Breast epithelium (tissue), 4 donors: Measurements from ENCODE around the gene TMSB15B. TPM values are rescaled to one million over a fixed set of nuclear protein-coding genes. Genes with fewer than 3 reads are reported as not detected.
"Not testable (repeated sequence)": the region's sequence is repeated elsewhere in the genome, so short reads cannot be mapped to it uniquely, and the experiment has no call there.

Source experiments
- DNase-seq, 2 donors: peaks; one replicate each; pipeline ENCODE4 v3.0.0-alpha.2; 2019; ENCODE audit warnings: low spot score in 2 of 2
- H3K27ac ChIP-seq, 2 donors: fragments of 200-600 bp; sonication (generic) in 1 of 2; one replicate each; pipeline ENCODE4 v1.5.1; 2016 to 2019; ENCODE audit warnings: mild to moderate bottlenecking in 1 of 2
- H3K27me3 ChIP-seq, 2 donors: fragments of 200-600 bp; sonication (generic) in 1 of 2; one replicate each; pipeline versions ENCODE4 v1.5.1 to v1.6.0; 2017 to 2019; ENCODE audit warnings: control low read depth in 1 of 2, mild to moderate bottlenecking in 1 of 2
- H3K36me3 ChIP-seq: fragments of 200-600 bp; one replicate; pipeline ENCODE4 v1.5.1; 2019
- H3K4me1 ChIP-seq, 2 donors: fragments of 200-600 bp; sonication (generic); one replicate each; pipeline ENCODE4 v1.5.1; 2016 to 2019; ENCODE audit warnings: control low read depth in 1 of 2
- H3K4me3 ChIP-seq, 3 donors: fragments of 200-600 bp; sonication (generic); 1 replicate in 2 of 3; 2 replicates in 1 of 3; pipeline ENCODE4 v1.5.1; 2016 to 2019; ENCODE audit warnings: mild to moderate bottlenecking in 3 of 3, moderate library complexity in 2 of 3
- H3K9me3 ChIP-seq, 2 donors: fragments of 200-600 bp; sonication (generic) in 1 of 2; one replicate each; pipeline ENCODE4 v1.5.1; 2016 to 2019; ENCODE audit warnings: control low read depth in 1 of 2
- POLR2A ChIP-seq: fragments of 450-650 bp; IDR thresholded peaks from one replicate; pipeline ENCODE4 v1.6.1; 2016; ENCODE audit warnings: antibody characterized with exemption, mild to moderate bottlenecking, moderate library complexity
- POLR2AphosphoS5 ChIP-seq, 3 donors: sonication (generic); formaldehyde crosslinking; IDR thresholded peaks; one replicate each; pipeline ENCODE4 v1.6.1; 2017; ENCODE audit warnings: antibody characterized with exemption in 3 of 3
- intact Hi-C: fragments of 100-400 bp; cut with DNase I; formaldehyde crosslinking; loops from one replicate; pipeline ENCODE4 v1.15.1; 2023; ENCODE audit warnings: low total_unique reads
- total RNA-seq, 3 donors: library from RNA; depleted of rRNA; stranded (reverse); fragments of >200 nt; gene quantifications; one replicate each; pipeline ENCODE4 v1.1.0, GENCODE V29; 2016
- TF ChIP-seq, protein P1 (sequence below), 3 donors: fragments of 450-650 bp; IDR thresholded peaks; one replicate each; pipeline ENCODE4 v1.5.1; 2016 to 2017; ENCODE audit warnings: antibody characterized with exemption in 3 of 3, mild to moderate bottlenecking in 3 of 3, moderate library complexity in 3 of 3

TMSB15B gene
- total RNA-seq, 3 donors from 2014 or later: 5.6 to 9.5 (median 5.6) TPM

DNA sequence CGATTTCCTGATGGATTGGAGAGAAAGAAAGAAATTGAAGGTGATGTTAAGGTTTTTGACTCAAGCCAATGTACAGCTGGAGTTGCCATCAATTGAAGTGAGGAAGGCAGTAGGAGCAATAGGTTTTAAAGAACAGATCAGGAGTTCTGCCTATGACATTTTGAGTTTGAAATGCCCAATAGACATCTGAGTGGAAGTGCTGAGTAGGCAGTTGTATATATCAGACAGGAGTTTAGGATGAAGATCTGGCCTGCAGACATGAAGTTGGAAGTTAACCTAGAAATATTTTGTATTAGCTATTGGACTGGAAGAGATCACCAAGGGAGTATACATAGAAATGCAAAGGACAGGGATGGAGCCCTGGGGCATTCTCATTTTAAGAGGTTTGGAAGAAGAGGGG is 12.9 kb upstream of the TMSB15B start:
- Histone ChIP-seq H3K4me1 (no peaks in the 10 kb centered on the region), H3K27me3 (peaks cover 0 to 45% of the 10 kb centered on the region in 2 donors), H3K4me3 (no peak overlapping the region), H3K27ac (no peak overlapping the region), H3K36me3 (no peaks in the 10 kb centered on the region), H3K9me3 (no peaks in the 10 kb centered on the region)
- TF ChIP-seq, protein P1, sequence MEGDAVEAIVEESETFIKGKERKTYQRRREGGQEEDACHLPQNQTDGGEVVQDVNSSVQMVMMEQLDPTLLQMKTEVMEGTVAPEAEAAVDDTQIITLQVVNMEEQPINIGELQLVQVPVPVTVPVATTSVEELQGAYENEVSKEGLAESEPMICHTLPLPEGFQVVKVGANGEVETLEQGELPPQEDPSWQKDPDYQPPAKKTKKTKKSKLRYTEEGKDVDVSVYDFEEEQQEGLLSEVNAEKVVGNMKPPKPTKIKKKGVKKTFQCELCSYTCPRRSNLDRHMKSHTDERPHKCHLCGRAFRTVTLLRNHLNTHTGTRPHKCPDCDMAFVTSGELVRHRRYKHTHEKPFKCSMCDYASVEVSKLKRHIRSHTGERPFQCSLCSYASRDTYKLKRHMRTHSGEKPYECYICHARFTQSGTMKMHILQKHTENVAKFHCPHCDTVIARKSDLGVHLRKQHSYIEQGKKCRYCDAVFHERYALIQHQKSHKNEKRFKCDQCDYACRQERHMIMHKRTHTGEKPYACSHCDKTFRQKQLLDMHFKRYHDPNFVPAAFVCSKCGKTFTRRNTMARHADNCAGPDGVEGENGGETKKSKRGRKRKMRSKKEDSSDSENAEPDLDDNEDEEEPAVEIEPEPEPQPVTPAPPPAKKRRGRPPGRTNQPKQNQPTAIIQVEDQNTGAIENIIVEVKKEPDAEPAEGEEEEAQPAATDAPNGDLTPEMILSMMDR (IDR thresholded peaks at IDR 0.05): no peak
- TF ChIP-seq POLR2AphosphoS5 (IDR thresholded peaks at IDR 0.05): no peak
- no peak for TF ChIP-seq POLR2A
- intact Hi-C loops: no loop called here
- no peak for DNase-seq

DNA sequence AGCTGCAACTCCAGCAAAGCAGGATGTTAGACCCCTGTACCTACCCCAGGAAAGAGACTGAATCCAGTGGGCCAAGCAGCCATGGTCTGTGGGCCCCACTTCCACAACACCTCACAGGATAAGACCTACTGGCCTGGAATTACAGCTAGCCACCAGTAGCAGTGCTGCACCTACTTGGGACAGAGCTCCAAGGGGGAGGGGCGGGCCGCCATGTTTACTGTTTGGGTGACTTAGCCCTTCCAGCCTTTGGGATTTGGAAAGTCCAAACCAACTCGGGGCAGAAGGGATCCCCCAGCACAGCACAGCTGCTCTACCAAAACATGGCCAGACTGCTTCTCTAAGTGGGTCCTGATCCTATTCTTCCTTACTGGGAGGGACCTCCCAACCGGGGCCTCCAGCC is 9.1 kb upstream of the TMSB15B start:
- Histone ChIP-seq H3K4me1 (no peaks in the 10 kb centered on the region), H3K27me3 (peaks cover 3 to 29% of the 10 kb centered on the region in 2 donors), H3K4me3 (no peak overlapping the region), H3K9me3 (no peaks in the 10 kb centered on the region), H3K27ac (no peak overlapping the region), H3K36me3 (no peaks in the 10 kb centered on the region)
- intact Hi-C loops: no loop called here
- DNase-seq: no peak
- no peak for TF ChIP-seq POLR2A
- TF ChIP-seq, protein P1 (IDR thresholded peaks at IDR 0.05): no peak
- TF ChIP-seq POLR2AphosphoS5 (IDR thresholded peaks at IDR 0.05): no peak

DNA sequence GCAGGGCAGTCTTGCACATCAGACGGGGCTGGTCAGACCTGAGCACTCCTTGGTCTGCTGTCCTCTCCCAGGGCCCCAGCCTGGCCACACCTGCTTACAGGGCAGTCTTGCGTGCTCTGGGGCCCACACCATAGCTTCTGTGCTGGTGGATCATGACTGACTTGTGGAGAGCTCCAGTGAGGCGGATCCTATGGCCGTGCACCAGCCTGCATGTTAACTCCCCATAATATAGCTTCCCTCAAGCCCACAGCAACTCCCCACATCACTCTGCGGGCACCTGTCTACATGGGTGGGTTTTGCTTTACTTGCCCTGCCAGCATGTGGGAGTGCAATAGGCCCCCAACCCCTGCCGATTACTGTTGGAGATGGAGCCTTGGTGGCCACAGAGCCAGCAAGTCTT is 8.2 kb upstream of the TMSB15B start:
- Histone ChIP-seq H3K27me3 (peaks cover 3 to 29% of the 10 kb centered on the region in 2 donors), H3K4me1 (no peaks in the 10 kb centered on the region), H3K27ac (no peak overlapping the region), H3K9me3 (no peaks in the 10 kb centered on the region), H3K36me3 (no peaks in the 10 kb centered on the region), H3K4me3 (no peak overlapping the region)
- intact Hi-C loops: no loop called here
- TF ChIP-seq, protein P1 (IDR thresholded peaks at IDR 0.05): no peak
- TF ChIP-seq POLR2AphosphoS5 (IDR thresholded peaks at IDR 0.05) (no peak), POLR2A (no peak)
- no peak for DNase-seq

DNA sequence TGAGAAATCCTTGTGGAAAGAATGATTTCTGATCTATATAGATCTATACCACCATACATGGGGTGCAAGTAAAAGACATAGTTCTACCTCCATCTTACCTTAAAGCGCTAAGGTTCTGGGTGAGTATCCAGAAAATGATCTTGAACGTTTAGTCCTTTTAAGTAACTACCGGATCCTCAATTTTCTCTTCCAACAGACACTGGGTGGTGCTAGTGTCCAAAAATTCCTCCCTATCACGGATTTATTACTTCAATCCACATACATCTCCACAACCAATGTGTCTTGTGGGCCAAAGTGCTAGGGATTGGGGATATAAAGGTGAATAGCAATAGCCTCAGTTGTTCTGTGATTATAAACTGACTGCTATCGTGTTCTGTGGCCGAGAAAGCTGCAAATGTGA is 1.8 kb upstream of the TMSB15B start:
- H3K36me3 ChIP-seq, H3K27ac ChIP-seq, H3K4me3 ChIP-seq, intact Hi-C loops, H3K4me1 ChIP-seq, H3K9me3 ChIP-seq, H3K27me3 ChIP-seq, DNase-seq: not testable (repeated sequence)

DNA sequence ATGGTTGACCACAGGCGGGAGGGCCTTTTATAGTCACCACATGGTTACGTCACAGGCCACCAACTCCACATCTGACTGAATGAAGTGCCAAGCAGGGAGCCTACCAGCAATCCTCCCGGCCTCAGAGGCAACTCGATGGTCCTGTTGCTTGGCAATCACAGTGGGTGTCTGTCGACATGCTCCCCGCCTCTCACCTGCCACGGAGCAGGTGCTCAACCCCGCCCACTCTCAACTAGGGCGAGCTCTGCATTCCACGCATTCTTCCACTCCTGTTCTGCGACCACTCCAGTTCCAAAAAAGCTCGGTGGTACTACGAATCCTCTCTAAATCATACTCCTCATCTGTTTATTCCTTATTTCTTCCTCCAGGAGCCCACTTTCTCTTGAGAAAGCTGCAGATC is 21.1 kb downstream of the TMSB15B start:
- intact Hi-C loops, H3K27me3 ChIP-seq, H3K4me1 ChIP-seq, H3K9me3 ChIP-seq, H3K36me3 ChIP-seq, DNase-seq, H3K27ac ChIP-seq, H3K4me3 ChIP-seq: not testable (repeated sequence)

DNA sequence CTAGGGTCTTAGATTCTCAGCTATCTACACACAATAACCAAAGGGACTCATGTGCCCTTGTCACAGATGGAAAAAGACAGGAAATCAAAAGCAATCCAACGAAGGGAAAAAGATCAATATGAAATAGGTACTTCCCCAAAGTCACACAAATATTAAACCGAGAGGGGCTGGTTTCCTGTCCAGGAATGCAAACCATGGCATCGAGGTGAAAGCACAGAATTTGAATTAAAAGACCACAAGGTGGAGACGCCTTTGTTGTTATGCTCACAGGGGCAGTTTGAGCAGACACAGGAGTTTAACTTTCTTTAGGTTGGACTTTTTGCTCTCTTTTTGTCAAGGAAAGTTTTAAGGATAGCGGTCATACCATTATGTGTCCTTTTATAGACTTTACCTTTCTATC is 36.8 kb downstream of the TMSB15B start:
- Histone ChIP-seq H3K4me1 (no peaks in the 10 kb centered on the region), H3K9me3 (no peaks in the 10 kb centered on the region), H3K4me3 (no peak overlapping the region), H3K36me3 (no peaks in the 10 kb centered on the region), H3K27ac (no peak overlapping the region), H3K27me3 (peaks cover 0 to 57% of the 10 kb centered on the region in 2 donors)
- TF ChIP-seq, protein P1 (IDR thresholded peaks at IDR 0.05): no peak
- TF ChIP-seq POLR2A (no peak), POLR2AphosphoS5 (IDR thresholded peaks at IDR 0.05) (no peak)
- intact Hi-C loops: no loop called here
- no peak for DNase-seq
